GM19397 (cell line): ENCODE results near the gene SPRY1.

ENCODE experiments used
- ATAC-seq: cut with Tn5 transposase; IDR thresholded peaks from one replicate; pipeline ENCODE4 v1.9.1; 2021; ENCODE audit warnings: mild to moderate bottlenecking, moderate library complexity; ENCODE audit not compliant: unreplicated experiment

Gene SPRY1

DNA sequence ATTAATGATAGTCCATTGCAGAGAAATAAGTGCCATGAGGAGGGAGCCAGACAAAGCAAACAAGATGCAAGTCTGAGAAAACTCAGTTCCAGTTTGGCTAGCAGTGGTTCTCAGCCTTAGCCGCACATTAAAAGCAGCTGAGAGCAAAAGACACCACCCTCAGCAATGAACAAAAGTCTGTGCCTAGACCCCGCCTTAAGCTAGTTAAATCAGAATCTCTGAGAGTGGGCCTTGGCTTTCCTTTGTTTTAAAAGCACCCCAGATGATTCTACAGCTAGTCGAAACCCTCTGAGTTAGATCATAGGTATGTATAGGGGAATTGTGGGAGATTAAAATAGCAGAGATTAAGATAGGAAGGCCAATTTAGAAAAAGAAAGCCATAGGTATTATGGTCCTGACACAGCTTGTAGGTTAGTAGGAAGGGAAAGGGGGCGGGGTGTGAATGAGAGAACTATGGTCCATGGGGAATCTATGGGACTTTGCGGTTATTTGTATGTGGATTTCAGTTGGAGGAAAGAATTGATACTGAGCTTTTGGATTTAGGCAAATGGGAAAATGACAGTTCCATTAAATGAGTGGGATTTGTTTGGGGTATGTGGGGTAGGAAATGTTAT, 12.0 kb downstream of the SPRY1 start:
- ATAC-seq, result no peak

DNA sequence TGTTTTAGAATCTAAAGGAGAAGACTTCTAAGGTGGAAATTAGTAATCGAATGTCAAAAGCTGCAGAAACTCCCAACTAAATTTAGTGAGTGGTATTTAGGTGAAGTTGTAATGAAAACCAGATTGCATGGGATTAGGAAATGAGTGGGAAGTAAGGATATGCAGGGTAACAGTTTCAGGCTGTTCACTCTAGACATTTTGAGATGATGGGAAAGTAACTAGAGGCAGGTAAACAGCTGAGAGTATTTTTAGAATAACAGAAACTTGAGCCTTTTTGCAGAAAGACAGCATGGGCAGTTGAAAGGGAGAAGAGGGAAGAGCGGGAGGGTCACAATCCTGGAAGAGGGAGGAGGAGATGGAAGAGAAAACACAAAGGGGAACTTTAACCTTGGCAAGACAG, 12.7 kb downstream of the SPRY1 start:
- no peak for ATAC-seq

DNA sequence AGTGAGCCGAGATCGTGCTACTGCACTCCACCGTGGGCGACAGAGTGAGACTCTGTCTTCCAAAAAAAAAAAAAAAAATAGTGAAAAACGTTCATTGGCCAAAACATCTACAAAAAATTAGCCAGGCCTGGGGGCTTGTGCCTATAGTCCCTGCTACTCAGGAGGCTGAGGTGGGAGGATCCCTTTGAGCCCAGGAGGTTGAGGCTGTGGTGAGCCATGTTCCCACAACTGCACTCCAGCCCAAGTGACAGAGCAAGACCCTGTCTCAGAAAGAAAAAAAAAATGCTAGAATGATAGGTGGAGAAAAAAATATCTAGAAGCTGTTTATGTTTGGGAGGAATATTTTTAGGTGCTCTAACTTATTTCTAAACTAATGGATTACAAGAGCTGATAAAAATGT, 14.9 kb downstream of the SPRY1 start:
- ATAC-seq, result no peak

DNA sequence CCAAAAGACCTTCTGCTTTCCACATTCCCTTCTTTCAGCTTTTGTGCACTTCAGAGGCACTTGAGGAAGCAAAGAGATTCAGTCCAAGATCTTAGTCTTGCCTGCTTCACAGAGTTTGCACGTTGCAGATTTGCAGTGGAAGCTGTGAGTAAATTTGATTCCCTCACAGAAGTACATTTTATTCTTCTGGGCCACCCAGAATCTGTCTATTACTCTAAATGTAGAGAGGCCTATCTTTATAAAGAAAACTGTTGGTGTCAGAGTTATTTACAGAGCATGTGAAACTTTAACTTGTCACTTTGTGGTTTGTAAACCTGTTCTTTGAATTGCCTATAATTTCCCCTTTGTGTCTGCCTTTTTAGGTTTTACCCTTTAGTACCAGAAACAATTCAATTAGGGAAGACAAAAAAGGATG, 15.5 kb downstream of the SPRY1 start:
- ATAC-seq, result peak; percentile 64

DNA sequence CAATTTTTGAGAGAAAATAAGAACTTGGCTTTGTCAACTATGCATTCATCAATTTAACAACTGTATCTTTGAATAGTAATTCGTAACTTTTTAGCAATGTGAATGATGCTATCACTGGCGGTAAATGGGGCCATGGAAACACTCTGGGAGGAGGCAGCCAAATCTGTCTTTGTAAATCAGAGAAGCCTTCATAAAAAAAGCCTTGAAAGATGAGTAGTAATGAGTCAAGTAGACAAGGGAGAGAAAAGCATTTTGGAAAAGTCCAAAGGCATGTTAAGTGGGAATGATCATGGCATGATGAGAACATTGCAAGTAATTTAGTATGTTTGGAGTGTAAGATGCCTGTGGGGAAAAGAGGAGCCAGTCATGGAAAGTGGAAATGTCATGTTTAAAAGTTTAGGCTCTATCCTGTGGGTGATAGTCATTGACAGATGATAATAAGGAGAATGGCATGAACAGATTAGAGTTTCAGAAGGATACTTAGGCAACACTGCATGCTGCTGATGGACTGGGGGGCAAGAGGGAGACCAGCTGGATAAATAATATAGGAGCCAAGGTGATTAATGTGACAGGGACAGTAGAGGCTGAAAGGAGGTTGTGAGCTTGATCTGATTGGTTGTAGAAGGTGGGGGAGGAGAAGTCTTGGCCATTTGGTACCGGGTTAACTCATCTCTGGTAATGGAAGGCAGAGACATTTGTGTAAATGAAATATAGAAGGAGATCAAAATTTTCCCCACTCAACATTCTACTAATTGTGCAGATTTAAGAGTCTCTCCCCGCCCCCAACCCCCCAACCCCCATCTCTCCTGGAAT, 16.3 kb downstream of the SPRY1 start:
- ATAC-seq, result no peak

DNA sequence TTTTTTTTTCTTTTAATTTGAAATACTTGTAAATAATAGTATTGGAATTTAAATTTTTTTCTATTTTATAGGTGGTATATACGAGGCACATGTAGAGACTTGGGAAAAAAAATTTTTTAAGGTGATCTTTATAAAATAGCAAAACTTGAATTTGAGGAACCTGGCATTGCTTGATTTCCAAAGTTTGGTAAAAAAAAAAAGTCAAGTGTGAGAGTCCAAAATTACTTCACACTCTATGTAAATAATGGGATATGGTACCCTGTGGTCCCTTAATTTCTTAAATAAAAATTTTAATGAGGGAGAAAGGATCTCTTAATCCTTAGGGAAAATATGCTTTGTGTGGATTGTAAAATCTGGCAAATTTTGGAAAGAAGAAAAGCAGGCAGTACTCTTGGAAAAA, 19.0 kb downstream of the SPRY1 start:
- no peak for ATAC-seq

DNA sequence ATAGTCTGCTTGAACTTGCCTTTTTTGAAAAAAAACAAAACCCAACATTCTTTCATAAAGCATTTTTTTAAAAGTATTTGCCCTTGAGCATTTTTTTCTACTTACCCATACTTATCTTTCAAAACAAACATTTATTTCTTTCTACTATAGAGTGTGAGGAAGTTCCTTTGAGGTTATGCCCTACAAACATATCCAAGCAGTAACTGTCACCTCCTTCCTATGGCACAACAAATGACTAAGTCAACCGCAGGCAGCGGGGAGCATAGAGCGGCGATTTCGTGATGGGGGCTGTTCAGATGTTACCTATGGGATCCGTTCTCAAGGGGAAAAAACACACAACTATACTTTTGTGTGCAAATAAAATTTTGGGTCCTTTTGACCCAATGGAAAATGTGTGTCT, 19.4 kb downstream of the SPRY1 start:
- no peak for ATAC-seq

DNA sequence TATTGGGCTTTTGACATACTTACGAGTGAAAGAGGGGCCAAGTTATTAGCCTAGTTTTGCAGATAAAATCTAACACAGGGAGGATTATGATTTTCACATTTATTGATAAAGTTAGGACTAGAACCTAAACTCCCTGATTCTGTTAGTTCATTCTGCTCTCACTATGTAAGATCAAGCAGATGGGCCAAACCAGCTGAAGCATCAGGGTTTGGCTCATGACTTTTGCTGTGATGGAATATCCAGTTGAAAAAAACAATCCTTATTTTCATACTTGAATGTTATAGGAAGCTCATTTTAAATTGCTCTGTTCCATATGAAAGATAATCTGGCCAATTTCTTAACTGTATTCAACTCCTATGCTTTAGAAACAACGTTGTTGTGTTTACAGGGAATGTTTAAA, 21.2 kb downstream of the SPRY1 start:
- no peak for ATAC-seq

DNA sequence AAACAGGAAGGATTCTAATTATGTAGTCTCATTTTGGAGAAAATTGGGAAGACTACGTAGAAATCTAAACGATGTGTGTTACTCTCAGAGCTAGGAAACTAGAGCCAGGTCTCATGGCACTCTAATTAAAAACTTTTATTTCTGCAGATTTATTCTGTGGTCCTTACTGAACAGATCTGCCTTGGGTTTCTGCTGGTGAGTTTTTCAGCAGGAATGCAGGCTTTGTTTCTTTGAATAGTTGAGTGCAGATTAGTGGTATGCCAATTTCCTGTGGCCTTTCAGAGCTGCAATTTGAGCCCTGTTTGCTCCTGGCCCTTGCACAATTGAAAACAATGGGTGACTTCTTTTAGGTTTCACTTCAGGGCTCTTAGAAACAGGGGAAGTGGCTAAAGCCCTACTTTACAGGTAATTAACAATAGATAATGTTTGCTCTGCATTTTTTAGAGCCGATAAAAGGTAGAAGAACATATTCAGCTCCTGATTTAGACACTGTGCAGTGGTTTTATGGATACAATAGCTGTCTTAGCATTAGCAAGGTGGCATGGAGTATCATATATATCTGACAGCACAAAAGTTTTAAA, 21.8 kb downstream of the SPRY1 start:
- ATAC-seq, result peak; percentile 76

DNA sequence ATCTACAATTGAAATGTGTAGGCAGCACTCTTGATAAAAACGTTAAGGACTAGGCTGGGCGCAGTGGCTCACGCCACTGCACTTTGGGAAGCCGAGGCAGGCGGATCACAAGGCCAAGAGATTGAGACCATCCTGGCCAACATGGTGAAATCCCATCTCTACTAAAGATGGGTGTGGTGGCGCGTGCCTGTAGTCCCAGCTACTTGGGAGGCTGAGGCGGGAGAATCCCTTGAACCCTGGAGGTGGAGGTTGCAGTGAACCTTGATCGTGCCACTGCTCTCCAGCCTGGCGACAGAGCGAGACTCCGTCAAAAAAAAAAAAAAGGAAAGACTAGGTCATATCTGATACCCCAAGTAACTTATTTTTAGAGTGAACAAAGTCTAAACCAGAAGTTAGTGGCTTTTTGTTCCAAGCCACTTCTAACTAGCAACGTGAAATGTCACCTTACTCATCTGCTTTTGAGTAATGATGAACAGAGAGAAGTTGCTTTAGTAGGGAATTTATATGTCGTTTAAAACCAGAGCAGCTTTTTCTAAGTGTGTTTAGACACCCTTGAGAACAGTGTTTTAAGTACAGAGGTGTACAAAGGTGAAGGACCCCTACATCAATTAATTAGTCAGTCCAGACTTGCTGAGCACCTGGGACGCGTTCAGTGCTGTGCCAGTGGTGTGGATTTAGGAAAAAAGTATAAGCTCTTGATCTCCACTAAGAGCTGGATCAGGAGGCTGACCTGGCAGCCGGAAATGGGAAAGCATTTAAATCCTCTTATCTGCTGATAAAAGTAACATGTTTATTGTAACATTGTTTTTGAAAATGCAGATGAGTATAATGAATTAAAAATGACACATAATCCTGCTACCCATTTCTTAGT, 23.5 kb downstream of the SPRY1 start:
- ATAC-seq, result no peak

DNA sequence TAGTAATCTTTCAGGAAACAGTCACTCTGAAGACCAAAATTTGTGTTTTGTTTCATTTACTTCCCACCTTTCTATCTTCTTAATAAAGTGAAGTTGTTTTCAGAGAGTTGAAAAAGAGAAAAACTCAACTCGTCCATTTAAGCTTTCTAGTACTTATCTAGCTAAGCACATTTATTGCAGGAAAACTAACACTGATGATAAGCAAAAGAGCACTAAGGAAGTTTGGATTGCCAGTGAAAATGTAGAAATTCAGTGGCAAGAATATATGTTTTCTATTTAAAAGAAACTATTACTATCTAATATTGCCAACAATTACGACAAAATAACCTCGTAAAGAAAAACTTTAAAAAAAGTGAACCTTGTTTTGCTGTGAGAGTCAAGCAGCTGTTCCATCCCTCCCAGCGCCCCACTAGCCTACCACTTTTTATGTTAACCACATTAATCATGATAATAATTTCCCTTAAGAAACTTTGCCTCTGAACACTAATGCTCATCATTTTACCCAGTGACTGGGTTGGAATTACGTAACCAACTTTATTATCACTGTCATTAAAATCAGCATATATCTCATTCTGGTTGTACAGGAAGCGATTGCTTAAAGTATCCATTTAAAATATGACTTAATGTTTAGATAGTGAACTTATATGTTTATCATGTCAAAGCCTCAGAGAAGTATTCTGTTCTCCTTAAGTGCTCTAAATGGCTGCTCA, 24.8 kb downstream of the SPRY1 start:
- no peak for ATAC-seq

DNA sequence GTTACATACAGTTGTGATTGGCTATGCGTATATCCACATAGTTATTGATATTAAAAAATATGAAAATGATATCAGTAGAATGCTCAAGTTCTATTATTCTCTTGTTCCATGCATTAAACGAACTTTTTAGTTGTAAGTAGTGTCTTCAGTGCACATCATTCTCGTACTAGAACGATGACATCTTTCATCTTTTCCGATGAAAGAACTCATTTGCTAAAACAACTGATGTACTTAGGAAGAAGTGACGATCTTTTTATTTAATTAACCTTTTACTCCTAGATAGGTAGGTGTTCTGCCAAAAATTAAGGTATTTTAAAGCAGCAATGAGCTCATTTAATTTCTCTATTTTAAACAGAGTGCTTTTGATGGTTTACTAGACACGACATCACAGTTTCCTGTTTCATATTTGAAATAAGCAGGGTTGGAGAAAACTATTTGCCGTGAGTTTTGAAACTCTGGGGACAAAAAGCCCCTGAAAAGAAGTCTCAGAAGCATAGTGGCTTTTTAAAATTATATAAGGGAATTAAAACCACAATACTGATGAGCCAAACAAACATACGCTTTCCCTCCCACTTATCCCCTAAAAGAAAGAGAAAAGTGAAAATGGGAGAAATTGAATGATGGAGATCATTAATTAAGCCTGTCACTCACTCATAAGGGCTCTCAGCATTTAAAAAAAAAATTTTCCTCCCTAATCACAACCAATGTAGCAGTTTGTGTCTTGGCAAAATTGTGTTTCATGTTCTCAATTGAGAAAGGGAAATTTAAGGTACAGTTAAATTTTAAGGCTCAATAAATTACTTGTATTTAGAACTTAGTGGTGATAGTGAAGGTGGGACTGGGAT, 25.6 kb downstream of the SPRY1 start:
- ATAC-seq, result no peak

DNA sequence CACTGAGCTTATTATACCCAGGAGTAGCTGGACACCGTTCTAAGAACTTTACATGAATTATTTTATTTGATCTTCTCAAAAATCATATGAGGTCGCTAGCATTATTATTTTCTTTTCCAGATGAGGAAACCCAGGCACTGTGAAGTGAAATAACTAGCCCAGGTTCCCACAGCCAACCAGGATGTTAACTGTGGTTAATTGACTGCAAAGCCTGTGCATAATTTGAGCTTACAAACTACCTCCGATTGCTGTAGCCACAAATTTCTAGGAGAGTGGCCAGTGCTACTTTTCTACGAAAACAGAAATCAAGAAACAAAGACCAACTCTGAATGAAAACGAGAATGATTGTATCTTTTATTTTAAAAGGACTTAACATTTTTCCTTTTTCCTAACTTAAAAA, 27.2 kb downstream of the SPRY1 start:
- ATAC-seq, result no peak

DNA sequence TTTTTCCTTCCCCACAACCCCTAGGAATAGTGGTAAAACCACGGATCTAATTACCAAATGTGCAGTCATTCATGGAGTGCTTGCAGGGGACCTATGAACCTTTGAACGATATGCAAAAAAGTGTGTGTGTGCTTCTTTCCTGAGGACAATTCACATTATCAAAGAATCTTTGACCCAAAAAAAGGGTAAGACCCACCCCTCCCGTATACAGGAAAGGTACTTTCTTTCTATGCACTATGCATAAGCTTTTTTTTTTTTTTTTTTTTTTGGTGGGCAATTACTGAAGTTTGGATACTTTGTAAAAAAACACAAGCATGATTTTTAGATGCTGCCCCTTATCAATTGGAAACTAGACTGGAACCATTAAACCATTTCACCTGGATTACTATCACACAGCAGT, 31.4 kb downstream of the SPRY1 start:
- no peak for ATAC-seq

DNA sequence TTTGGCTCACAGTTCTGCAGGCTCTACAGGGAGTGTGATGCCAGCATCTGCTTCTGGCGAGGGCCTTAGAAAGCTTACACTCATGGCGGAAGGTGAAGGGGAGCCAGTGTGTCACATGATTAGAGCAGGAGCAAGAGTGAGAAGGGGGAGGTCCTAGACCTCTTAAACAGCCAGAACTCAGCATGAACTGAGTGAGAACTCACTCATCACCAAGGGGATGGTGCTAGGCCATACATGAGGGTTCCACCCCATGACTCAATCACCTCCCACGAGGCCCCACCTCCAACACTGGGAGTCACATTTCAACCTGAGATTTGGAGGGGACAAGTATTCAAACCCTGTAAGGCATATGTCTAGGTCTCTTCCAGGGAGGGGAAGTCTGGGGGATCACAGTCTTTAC, 33.4 kb downstream of the SPRY1 start:
- ATAC-seq, result no peak

DNA sequence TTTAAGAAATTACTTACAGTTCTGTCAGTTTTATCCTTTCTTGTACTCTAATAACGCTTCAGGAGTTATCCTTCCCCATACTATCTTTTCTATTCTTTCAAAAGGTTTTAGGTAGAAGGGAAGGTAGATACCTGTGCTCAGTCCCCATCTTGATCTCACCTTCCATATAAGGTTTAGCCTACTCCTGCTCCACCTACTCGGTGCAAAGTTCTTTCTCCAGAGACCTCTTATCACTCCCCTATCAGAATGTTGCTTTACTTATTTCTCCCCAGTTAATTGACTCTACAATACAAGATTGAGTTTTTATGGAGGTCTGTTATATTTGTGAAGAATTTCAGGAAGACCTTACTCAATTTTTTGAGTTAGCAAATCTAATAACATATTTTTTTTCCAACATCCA, 33.9 kb downstream of the SPRY1 start:
- ATAC-seq, result no peak

DNA sequence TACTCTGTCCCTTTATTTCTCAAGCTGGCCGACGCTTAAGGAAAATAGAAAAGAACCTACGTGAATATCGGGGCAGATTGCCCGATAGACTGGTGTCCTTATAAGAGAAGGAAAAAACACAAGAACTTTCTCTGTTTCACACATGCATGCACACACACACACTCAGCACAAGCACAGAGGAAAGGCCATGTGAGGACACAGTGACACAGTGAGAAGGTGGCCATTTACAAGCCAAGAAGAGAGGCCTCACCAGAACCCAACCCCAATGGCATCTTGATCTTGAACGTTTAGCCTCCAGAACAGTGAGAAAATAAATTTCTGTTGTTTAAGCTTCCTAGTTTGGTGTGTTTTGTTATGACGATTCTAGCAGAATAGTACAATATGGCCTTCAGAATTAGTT, 37.0 kb downstream of the SPRY1 start:
- ATAC-seq, result no peak

DNA sequence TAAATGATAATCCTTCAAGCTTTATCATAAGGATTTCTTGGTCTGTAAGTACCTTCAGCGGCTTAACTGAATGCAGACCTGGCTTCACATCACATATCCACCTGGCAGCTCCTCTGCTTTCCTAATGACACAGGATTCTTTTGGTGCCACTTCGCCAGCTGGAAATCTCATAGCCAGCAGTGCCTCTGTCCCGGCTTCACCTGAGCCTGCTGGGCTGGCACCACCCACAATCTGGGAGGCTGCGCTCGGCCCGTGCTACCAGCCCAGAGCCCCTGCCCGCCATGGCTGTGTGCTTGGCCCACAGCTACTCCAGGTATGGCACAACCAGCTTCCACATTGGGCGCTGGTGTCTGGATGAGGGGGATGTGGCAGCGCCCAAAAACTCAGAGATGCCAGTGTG, 37.4 kb downstream of the SPRY1 start:
- no peak for ATAC-seq

DNA sequence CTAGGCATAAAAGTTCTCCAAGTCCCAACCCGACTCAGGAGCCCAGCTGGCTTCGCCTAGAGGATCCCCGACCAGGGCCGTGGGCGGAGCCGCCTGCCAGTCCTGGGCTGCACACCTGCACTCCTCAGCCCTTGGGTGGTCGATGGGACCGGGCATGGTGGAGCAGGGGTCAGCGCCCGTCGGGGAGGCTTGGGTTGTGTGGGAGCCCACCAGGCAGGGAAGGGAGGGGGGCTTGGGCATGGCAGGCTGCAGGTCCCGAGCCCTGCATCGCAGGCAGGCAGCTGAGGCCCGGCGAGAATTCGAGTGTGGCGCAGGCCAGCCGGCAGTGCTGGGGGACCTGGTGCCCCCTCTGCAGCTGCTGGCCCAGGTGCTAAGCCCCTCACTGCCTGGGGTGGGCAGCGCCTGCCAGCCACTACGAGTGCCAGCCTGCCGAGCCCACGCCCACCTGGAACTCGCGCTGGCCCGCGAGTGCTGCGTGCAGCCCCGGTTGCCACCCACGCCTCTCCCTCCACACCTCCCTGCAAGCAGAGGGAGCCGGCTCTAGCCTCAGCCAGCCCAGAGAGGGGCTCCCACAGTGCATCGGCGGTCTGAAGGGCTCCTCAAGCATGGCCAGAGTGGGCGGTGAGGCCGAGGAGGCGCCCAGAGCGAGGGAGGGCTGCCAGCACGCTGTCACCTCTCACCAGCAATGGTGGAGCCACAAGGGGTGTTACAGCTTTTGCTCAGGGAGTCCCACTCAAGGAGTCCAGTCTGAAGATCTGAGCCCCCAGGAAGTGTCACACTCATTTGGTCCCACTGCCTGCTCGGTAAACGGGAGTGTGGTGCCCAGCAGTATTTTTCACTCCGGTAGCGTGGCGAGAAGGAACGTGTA, 38.9 kb downstream of the SPRY1 start:
- no peak for ATAC-seq
